HEK293 (cell line): ENCODE data around the gene FOXN4.

Source experiments
- PATZ1 ChIP-seq: fragments of 450-650 bp; formaldehyde crosslinking; IDR thresholded peaks from 2 replicates; pipeline ENCODE4 v1.5.1; 2016; ENCODE audit warnings: missing biosample characterization, missing genetic modification characterization
- TCF7L2 ChIP-seq: IDR thresholded peaks from 2 replicates; pipeline ENCODE4 v1.6.1; 2011; ENCODE audit warnings: low read depth, mild to moderate bottlenecking, inconsistent platforms, low read length, moderate library complexity, borderline replicate concordance
- ZBTB1 ChIP-seq: fragments of 450-650 bp; formaldehyde crosslinking; IDR thresholded peaks from 2 replicates; pipeline ENCODE4 v1.5.1; 2016; ENCODE audit warnings: missing biosample characterization, missing genetic modification characterization
- ZNF23 ChIP-seq: fragments of 450-650 bp; formaldehyde crosslinking; IDR thresholded peaks from 2 replicates; pipeline ENCODE4 v1.5.1; 2016; ENCODE audit warnings: missing biosample characterization, missing genetic modification characterization, borderline replicate concordance
- ZNF274 ChIP-seq, 2 experiments: fragments of 200-500 bp in 1 of 2; fragments of 450-650 bp in 1 of 2; sonication (Bioruptor generic) in 1 of 2; formaldehyde crosslinking in 1 of 2; IDR thresholded peaks; 2 replicates each; pipeline versions ENCODE4 v1.5.1 to v1.6.1; 2014 to 2016; ENCODE audit warnings: borderline replicate concordance in 1 of 2, inconsistent platforms in 1 of 2, low read length in 1 of 2, missing biosample characterization in 1 of 2, missing genetic modification characterization in 1 of 2
- ZNF311 ChIP-seq: fragments of 450-650 bp; formaldehyde crosslinking; IDR thresholded peaks from 2 replicates; pipeline ENCODE4 v1.5.1; 2017; ENCODE audit warnings: missing biosample characterization, missing genetic modification characterization, borderline replicate concordance
- ZNF416 ChIP-seq: fragments of 450-650 bp; formaldehyde crosslinking; IDR thresholded peaks from 2 replicates; pipeline ENCODE4 v1.5.1; 2016; ENCODE audit warnings: missing biosample characterization, missing genetic modification characterization
- ZNF48 ChIP-seq: fragments of 450-650 bp; formaldehyde crosslinking; IDR thresholded peaks from 2 replicates; pipeline ENCODE4 v1.5.1; 2016; ENCODE audit warnings: missing biosample characterization, missing genetic modification characterization
- TF ChIP-seq, protein P1 (sequence below): fragments of 450-650 bp; formaldehyde crosslinking; IDR thresholded peaks from 2 replicates; pipeline ENCODE4 v1.5.1; 2016; ENCODE audit warnings: missing biosample characterization, missing genetic modification characterization, low read depth
- TF ChIP-seq, protein P2 (sequence below): fragments of 450-650 bp; formaldehyde crosslinking; IDR thresholded peaks from 2 replicates; pipeline ENCODE4 v1.5.1; 2016; ENCODE audit warnings: missing biosample characterization, missing genetic modification characterization
- TF ChIP-seq, protein P3 (sequence below): fragments of 450-650 bp; formaldehyde crosslinking; IDR thresholded peaks from 2 replicates; pipeline ENCODE4 v1.5.1; 2016; ENCODE audit warnings: missing biosample characterization, missing genetic modification characterization

DNA sequence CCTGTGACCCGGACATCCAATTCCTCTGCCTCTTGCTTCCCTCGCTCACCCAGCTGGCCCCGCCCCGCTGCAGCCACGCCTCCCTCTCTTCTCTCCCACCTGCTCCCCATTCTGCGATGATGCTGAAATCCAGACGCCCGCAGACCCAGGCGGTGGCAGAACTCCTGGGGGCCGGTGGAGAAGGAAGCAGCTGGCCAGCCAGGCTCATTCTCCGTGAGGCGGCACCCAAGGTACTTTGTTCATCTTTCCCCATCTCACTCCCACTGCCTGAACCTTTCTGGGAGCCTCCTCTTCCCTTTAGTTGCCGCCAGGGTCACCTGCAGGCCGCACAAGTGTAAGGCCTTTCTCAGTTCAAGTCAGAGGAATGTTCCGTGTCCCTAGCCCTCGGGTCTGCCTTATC, 35.7 kb downstream of the FOXN4 start:
- TF ChIP-seq PATZ1: no peak
- TF ChIP-seq ZBTB1 (tag by site-specific recombination): no peak
- no peak for TF ChIP-seq ZNF23 (tag by site-specific recombination)
- TF ChIP-seq, protein P1, sequence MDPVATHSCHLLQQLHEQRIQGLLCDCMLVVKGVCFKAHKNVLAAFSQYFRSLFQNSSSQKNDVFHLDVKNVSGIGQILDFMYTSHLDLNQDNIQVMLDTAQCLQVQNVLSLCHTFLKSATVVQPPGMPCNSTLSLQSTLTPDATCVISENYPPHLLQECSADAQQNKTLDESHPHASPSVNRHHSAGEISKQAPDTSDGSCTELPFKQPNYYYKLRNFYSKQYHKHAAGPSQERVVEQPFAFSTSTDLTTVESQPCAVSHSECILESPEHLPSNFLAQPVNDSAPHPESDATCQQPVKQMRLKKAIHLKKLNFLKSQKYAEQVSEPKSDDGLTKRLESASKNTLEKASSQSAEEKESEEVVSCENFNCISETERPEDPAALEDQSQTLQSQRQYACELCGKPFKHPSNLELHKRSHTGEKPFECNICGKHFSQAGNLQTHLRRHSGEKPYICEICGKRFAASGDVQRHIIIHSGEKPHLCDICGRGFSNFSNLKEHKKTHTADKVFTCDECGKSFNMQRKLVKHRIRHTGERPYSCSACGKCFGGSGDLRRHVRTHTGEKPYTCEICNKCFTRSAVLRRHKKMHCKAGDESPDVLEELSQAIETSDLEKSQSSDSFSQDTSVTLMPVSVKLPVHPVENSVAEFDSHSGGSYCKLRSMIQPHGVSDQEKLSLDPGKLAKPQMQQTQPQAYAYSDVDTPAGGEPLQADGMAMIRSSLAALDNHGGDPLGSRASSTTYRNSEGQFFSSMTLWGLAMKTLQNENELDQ (tag by site-specific recombination): no peak
- TF ChIP-seq, protein P2, sequence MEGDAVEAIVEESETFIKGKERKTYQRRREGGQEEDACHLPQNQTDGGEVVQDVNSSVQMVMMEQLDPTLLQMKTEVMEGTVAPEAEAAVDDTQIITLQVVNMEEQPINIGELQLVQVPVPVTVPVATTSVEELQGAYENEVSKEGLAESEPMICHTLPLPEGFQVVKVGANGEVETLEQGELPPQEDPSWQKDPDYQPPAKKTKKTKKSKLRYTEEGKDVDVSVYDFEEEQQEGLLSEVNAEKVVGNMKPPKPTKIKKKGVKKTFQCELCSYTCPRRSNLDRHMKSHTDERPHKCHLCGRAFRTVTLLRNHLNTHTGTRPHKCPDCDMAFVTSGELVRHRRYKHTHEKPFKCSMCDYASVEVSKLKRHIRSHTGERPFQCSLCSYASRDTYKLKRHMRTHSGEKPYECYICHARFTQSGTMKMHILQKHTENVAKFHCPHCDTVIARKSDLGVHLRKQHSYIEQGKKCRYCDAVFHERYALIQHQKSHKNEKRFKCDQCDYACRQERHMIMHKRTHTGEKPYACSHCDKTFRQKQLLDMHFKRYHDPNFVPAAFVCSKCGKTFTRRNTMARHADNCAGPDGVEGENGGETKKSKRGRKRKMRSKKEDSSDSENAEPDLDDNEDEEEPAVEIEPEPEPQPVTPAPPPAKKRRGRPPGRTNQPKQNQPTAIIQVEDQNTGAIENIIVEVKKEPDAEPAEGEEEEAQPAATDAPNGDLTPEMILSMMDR (tag by site-specific recombination): no peak
- TF ChIP-seq ZNF274 (IDR thresholded peaks at IDR 0.05; ENCODE audit: low read length): no peak
- no peak for TF ChIP-seq ZNF274 (tag by site-specific recombination; IDR thresholded peaks at IDR 0.05; ENCODE audit: borderline replicate concordance)
- TF ChIP-seq ZNF311 (tag by site-specific recombination): no peak
- TF ChIP-seq TCF7L2: no peak
- TF ChIP-seq, protein P3, sequence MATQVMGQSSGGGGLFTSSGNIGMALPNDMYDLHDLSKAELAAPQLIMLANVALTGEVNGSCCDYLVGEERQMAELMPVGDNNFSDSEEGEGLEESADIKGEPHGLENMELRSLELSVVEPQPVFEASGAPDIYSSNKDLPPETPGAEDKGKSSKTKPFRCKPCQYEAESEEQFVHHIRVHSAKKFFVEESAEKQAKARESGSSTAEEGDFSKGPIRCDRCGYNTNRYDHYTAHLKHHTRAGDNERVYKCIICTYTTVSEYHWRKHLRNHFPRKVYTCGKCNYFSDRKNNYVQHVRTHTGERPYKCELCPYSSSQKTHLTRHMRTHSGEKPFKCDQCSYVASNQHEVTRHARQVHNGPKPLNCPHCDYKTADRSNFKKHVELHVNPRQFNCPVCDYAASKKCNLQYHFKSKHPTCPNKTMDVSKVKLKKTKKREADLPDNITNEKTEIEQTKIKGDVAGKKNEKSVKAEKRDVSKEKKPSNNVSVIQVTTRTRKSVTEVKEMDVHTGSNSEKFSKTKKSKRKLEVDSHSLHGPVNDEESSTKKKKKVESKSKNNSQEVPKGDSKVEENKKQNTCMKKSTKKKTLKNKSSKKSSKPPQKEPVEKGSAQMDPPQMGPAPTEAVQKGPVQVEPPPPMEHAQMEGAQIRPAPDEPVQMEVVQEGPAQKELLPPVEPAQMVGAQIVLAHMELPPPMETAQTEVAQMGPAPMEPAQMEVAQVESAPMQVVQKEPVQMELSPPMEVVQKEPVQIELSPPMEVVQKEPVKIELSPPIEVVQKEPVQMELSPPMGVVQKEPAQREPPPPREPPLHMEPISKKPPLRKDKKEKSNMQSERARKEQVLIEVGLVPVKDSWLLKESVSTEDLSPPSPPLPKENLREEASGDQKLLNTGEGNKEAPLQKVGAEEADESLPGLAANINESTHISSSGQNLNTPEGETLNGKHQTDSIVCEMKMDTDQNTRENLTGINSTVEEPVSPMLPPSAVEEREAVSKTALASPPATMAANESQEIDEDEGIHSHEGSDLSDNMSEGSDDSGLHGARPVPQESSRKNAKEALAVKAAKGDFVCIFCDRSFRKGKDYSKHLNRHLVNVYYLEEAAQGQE (tag by site-specific recombination): no peak
- no peak for TF ChIP-seq ZNF48 (tag by site-specific recombination)
- no peak for TF ChIP-seq ZNF416 (tag by site-specific recombination)
